Activated gamma-delta T cell (primary cell): ENCODE data around the gene MAPK1.
"Not testable (repeated sequence)": the region's sequence is repeated elsewhere in the genome, so short reads cannot be mapped to it uniquely, and the experiment has no call there.

Source experiments
- DNase-seq: peaks from one replicate; lab custom pipeline; 2025; lab: John Stamatoyannopoulos, UW
- total RNA-seq, 2 donors: gene quantifications; one replicate each; lab custom pipeline; 2026; lab: John Stamatoyannopoulos, UW

Gene MAPK1
- 395 to 519 reads per million in 2 donors for total RNA-seq

DNA sequence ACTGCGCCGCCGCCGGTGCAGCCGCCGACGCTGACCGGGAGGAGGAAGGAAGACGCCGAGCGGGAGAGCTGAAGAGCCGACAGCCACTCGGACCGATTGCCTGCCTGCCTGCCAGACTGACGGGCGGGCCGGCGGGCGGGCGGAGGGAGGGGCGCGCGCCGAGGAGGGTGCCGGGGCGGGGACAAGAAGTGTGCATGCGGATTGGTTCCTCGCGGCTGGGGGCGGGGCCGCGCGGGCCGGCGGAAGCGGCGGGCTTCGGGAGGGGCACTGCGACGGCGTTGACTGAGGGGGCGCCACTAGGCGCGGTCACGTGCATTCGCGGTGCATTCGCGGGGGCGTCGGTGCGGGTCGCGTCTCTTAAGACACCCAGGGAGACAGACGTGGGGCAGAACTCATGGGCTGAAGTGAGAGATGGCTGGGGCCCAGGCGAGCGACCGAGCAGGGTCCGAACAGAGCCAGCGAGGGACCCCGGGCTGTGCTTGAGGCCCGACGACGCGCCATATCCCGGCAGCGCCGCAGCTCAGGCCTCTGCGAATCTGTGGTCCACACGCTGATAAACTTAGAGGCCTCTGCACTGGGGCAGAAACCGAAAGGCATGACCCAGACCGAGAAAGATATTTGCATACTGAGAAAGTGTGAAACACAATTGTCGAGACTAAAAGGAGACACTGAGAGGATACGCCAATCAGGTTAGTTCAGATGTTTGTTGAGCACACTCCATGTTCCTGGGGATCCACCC, at the start of gene MAPK1:
TSS of gene MAPK1 (minus strand) at position 118 of the 739 bp plus-strand sequence. CDS start 205 bp downstream, outside the sequence.
- DNase-seq: peak; percentile 94

DNA sequence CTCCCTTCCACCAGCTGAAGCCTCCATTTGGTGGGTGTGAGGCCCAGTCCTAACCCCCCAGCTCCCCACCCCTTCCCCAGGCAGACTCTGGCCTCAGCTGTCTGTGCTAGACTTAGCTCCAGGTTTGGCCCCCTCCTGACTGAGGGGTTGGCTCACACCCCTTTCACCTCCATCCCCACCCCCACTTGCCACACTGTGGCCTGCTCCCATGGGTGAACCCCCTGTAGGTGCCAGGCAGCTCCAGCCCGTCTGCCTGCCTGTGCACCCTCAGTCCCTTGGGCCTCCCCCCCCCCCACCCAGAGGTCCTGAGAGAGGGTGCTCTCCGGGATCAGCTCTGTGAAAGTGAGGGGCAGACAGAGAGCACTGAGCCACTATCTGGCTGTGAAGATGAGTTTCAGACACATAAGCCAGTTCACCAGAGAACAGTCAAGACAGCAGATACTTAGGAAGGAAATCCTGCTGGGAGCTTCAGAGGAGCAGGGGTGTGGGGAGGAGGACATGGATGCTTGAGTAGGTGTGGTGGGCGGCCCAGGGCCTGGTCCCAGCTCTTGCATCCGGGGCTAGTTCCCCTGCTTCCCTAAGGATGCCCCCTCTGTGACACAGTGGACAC, 49.0 kb upstream of the MAPK1 start:
- DNase-seq: no peak

- DNase-seq: no peak
Measured at GRCh38 chr22:21915624-21916308, 48.3 kb upstream of the MAPK1 start.

DNA sequence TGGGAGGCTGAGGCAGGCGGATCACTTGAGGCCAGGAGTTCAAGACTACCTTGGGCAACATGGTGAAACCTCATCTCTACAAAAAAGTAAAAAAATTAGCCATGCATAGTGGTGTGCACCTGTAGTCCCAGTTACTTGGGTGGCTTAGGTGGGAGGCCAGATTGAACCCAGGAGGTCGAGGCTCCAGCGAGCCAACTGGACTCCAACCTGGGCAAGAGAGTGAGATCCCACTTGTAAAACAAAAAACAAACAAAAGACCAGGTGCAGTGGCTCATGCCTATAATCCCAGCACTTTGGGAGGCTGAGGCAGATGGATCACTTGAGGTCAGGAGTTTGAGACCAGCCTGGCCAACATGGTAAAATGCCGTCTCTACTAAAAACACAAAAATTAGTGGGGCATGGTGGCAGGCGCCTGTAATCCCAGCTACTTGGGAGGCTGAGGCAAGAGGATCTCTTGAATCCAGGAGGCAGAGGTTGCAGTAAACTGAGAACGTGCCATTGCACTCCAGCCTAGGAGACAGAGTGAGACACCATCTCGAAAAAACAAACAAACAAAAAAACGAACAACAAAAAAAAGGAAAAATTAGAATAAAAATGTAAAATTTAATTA, 46.7 kb upstream of the MAPK1 start:
- DNase-seq: not testable (repeated sequence)

DNA sequence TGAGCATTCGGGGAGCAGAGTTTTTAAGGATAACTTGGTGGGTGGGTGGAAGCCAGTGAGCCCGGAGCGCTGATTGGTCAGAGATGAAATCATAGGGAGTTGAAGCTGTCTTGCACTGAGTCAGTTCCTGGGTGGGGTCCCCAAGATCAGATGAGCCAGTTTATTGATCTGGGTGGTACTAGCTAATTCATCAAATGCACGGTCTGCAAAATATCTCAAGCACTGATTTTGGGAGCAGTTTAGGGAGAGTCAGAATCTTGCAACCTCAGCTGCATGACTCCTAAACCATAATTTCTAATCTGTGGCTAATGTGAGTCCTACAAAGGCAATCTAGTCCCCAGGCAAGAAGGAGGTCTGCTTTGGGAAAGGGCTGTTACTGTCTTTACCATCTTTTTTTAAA, 42.9 kb upstream of the MAPK1 start:
- not testable (repeated sequence) for DNase-seq

DNA sequence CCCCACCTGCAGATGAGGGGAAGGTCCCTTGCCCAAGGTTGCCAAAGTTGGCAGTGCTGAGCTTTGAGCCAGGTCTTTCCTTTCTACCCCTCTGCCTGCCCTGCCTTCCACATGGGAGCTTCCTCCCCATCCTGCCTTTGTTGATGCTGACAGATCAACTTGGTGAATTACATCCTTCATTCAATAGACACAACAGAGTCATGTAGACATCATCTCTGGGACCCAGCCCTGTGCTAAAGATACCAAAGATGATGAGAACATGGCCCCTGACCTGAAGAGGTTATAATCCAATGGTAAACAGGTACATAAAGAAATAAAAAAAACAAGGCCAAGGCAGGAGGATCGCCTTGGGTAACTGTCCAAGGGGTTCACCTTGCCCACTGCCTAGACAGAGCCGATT, 42.4 kb upstream of the MAPK1 start:
- DNase-seq: no peak

DNA sequence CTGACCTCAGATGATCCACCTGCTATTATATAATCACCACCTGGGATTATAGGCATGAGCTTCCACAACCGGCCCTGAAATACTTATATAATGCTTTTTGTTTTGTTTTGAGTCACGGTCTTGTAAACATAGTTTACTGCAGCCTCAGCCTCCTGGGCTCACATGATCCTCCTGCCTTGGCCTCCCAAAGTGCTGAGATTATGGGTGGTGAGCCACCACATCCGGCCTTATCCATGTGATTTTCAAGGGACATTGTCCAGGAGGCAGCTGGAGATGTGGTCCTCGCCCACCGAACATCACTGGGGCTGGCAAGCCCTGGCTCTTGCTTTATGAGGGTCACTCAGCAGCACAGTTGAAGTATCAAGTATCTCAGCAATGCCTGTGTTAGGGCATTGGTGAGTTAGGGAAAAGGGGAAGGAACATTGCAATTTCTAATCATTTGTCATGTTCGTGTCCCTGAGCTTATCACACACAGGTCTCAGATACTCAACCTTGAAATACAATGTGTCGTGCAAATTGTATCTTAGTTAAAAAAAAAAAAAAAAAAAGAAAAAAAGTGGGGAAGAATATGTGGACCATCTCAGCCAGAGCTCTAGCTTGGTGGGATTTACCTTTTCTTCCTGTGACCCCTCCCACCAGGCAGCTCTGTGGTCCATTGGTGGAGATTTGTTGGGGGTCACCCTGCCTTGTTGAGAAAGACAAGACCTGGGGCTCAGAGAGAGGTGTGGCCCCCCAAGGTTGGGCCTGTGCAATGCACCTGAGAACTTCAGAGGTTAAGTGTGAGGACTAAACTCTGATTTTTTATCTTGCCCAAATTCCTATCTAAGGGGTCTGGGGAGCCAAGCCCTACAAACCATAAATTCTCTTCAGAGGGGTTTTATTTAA, 40.4 kb upstream of the MAPK1 start:
- no peak for DNase-seq

GRCh38 chr22:21905234-21905633, 37.8 kb upstream of the MAPK1 start:
- not testable (repeated sequence) for DNase-seq

DNA sequence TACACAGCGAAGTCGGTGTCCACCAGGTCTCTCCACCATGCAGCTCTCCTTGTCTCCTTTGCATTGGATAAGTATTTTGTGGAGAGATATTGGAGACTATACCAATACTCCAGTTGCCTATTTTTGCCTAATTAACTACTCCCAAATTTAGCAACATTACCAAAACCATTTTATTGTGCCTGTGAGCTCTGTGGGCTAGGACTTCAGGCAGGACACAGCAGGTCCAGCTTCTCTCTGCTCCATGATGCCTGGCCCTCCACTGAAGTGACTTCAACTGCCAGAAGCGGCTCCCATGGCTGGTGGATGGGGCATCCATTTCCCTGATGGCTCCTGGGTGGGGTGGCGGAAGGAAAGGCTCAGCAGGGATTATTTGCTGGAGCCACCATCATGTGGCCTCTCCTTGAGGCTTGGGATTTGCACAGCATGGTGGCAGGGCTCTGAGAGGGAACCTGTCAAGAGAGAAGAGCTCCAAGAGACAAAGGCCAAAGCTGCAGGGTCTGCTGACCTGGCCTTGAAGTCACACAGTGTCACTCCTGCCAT, 36.9 kb upstream of the MAPK1 start:
- no peak for DNase-seq

DNA sequence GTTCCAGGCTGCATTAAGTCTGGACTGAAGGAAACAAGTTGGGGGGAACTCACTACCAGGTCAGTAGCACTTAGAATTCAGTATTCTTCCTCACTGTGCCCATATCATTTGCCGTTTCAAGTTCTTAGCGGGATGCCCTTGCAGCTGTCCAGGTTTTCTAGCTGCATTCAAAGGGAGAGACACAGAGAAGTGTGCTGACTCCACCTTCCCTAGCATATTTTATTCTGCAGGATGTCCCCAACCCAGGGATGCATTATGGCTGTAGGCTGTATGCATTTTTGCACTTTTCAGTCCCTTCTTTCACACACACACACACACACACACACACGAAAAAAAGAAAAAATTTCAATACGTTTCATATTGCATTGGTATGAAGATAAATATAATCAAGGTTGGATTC, 35.8 kb upstream of the MAPK1 start:
- no peak for DNase-seq

GRCh38 chr22:21902296-21903087, 35.0 kb upstream of the MAPK1 start:
- DNase-seq: no peak

GRCh38 chr22:21898354-21898896, 31.0 kb upstream of the MAPK1 start:
- no peak for DNase-seq

- DNase-seq: no peak
Measured at GRCh38 chr22:21896951-21897513, 29.6 kb upstream of the MAPK1 start.

GRCh38 chr22:21896275-21896674, 28.8 kb upstream of the MAPK1 start:
- DNase-seq: not testable (repeated sequence)

- no peak for DNase-seq
Measured at GRCh38 chr22:21894799-21895198, 27.4 kb upstream of the MAPK1 start.

- no peak for DNase-seq
Measured at GRCh38 chr22:21889251-21889990, 22.0 kb upstream of the MAPK1 start.

- DNase-seq: no peak
Measured at GRCh38 chr22:21887841-21888240, 20.4 kb upstream of the MAPK1 start.

- not testable (repeated sequence) for DNase-seq
Measured at GRCh38 chr22:21883930-21884329, 16.5 kb upstream of the MAPK1 start.

DNA sequence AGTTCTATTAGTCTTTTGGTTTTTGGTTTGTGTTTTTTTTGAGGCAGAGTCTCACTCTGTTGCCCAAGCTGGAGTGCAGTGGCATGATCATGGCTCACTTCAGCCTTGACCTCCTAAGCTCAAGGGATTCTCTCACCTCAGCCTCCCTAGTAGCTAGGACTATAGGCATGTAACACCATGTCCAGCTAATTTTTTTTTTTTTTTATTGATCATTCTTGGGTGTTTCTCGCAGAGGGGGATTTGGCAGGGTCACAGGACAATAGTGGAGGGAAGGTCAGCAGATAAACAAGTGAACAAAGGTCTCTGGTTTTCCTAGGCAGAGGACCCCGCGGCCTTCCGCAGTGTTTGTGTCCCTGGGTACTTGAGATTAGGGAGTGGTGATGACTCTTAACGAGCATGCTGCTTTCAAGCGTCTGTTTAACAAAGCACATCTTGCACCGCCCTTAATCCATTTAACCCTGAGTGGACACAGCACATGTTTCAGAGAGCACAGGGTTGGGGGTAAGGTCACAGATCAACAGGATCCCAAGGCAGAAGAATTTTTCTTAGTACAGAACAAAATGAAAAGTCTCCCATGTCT, 15.4 kb upstream of the MAPK1 start:
- DNase-seq: not testable (repeated sequence)
